ENCODE results near the gene SMU1.
"Not testable (repeated sequence)": the region's sequence is repeated elsewhere in the genome, so short reads cannot be mapped to it uniquely, and the experiment has no call there.

Gene SMU1

DNA sequence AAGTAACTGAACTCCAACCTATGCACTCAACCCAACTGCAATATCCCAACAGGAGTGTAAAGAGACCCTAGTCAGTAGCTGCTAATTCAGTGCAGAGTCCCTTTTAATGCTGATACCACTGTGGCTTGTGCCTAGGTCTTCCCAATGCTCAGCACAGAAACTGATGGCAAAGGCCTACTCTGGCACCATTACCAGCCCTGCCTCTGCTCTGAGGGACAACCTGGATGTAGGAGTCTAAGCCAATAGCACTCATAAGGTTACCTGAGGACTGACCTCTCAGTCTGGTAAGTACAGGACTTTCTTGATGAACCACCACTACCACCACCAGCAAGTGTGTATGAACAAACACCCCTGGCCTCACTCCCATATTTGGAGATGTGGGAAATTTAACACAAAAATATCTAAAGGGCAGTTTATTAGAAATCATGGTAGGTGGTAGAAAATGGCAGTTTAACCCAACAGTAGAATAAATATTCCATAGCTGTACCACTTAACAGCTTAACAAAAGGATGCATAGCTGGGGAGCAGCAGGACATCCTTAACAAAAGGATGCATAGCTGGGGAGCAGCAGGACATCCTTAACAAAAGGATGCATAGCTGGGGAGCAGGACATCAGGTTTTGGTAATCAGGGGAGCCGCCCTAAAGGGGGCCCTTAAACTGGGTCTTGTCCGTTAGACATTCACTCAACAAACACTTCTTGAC is 62.4 kb downstream of the SMU1 start:
- DNase-seq (ENCODE audit: low read depth), result no peak

DNA sequence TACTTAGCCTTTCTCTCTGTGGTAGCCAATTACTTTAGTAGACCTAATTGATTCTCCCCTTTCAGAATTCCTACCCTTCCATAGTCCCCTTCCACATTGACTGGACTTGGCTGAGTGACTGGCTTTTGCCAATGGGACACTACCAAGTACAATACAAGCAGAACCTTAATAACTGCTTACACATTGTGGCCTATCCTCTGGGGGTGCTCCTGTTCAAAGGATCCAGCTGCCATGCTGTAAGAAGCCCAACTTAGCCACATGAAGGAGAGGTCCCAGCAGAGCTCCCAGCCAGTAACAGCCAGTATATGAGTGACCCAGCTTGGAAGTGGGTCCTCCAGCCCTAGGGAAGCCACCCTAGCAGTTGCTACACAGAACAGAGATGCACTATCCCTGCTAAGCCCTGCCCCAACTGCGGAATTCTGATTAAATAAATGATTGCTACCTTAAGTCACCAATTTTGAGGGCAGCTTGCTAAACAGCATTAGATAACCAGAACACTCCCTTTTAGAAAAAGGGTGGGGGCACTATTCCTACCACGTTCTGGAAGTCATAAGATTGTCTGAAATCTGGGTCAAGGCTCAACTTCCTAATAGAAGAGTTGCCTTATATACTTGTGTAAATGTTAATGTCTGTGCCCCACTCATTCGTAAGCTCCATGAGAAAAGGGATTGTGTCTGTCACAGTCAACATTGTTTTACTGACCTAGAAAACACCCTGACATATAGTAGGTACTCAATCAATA is 64.0 kb downstream of the SMU1 start:
- no peak for DNase-seq (ENCODE audit: low read depth)

DNA sequence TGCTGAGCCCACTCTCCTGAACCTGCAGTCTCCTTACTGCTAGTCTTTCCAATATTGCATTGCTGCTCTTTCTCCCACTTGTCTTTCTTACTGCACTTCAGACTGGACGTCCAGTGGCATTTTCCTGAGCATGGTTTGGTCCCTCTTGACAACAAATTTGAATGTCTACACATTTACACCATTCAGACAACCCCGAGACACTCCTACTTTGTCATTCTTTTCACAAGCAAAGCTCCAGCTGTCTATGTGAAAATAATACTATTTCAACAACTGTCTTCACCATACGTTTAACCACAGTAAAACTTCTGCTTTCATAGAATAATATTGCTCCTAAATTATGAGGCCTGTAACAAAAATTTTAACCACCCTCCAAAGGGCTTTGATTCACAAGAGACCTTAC is 64.6 kb downstream of the SMU1 start:
- DNase-seq (ENCODE audit: low read depth), result no peak

DNA sequence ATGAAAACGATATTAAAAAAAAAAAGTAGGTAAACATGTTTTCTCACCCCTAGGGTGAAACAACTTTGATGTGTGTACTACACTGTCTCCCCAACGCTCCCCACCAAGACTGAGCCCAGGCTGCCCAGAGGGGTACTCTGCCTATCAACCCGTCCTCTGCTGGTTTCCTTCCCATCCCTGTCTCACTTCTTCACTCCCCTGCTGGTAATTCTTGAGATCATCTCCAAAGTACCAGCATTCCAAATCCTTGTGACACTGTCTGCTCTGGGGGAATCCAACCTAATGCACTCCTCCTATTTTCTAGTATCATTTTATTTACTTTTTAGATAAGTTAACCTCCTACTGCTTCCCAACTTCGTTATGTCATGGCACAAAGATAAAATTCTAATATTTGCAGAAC is 68.7 kb downstream of the SMU1 start:
- DNase-seq (ENCODE audit: low read depth), result no peak

DNA sequence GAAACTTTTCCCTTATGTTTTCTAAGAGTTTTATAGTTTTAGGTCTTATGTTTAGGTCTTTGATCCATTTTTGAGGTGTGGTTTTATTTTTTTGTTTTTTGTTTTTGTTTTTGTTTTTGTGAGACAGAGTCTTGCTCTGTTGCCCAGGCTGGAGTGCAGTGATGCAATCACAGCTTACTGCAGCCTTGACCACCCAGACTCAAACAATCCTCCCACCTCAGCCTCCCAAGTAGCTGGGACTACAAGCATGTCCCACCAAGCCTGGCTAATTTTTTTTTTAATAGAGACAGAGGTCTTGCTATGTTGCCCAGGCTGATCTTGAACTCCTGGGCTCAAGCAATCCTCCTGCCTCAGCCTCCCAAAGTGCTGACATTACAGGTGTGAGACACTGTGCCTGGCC is 71.1 kb downstream of the SMU1 start:
- DNase-seq (ENCODE audit: low read depth), result not testable (repeated sequence)

DNA sequence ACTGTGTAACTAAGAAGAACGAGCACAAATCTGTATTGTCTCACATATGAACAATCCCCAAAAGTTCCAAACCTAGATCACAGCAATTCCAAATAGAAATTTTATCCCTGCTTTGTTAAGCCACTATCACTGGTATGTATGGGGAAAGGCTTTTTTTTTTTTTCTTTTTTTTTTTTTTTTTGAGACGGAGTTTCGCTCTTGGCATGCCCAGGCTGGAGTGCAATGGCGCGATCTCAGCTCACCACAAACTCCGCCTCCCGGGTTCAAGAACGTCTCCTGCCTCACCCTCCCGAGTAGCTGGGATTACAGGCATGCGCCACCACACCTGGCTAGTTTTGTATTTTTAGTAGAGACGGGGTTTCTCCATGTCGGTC is 75.8 kb downstream of the SMU1 start:
- DNase-seq (ENCODE audit: low read depth), result not testable (repeated sequence)

DNA sequence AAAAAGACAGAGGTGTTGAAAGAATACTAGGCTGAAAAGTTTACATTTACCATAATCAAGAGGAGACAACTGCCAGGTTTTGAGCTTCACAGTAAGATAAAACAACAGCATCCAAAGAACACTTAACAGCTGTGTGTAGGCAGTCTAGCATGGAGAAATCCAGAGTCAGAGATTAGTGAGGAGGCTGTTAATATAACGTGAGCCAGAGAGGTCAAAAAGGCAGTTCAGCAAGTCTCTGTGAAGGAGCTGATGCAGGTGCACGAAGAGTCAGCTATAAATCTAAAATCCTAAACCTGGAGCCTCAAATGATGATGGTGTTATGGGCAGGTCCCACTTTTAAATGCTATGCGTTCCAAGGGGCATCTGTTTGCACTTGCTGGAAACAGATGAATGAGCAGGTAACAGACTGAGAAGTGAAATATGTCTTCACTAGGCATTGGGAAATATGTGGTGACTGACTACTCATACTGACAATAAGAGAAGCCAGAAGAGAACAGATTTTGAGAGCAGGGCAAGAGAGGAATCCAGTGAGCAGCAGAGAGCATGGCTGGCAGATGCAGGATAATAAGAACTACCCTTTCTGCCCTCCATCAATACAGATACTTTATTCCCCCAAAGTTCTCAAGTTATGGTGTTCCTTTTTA is 83.8 kb downstream of the SMU1 start:
- no peak for DNase-seq (ENCODE audit: low read depth)

DNA sequence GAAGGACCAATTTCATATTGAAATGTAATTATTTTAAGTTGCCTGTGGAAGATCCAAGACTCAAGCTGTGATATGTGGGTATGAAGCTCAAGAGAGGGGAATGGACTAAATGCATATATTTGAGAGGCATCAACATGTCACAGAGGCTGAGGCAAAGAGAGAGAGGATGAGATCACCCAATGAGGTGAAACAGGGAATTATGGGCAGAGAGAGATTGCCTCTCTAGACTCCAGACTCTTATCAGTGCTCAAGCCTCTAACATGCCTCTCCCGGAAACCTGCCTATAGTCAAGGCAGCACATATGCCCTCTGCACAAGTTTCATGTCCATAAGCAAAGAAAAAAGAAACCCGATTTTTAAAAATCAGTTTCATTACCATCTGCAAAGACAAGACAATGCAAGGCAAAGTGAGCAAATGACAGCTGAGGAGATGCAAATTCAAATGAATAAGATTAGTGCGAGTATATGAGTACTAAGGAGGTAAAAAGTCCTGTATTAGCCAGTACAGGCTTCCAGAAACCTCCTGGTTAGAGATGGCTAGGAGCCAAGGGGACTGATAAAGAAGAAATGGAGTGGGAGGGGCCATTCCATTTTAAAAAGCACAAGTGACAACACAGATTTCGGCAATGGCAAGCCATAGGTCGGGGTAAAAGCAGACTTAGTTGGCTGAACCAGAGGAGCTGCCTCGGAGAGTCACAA is 84.4 kb downstream of the SMU1 start:
- no peak for DNase-seq (ENCODE audit: low read depth)

All from activated gamma-delta T cell treated with anti-CD3 and anti-CD28 coated beads, Interleukin-2, amount 50 U/mL, for 16 hours (primary cell).